ENCODE data around the gene TANGO6.
A peak's percentile ranks its signal among the peaks of the same experiment; 100 is the strongest.
"Not testable (repeated sequence)": the region's sequence is repeated elsewhere in the genome, so short reads cannot be mapped to it uniquely, and the experiment has no call there.

Gene TANGO6

DNA sequence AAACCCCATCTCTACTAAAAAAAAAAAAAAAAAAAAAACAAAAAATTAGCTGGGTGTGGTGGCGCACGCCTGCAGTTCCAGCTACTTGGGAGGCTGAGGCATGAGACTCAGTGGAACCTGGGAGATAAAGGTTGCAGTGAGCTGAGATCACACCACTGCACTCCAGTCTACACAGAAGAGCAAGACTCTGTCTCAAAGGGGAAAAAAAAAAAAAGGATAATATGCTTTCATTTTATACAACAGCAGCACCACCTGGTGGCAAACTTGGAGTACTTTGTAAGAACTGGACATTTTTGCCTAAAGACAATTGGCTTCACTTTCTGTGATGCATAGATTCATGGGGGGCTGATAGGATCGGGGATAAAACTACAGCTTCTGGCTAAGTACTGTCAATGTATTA is 280.6 kb downstream of the TANGO6 start:
- DNase-seq: peak; percentile 82

DNA sequence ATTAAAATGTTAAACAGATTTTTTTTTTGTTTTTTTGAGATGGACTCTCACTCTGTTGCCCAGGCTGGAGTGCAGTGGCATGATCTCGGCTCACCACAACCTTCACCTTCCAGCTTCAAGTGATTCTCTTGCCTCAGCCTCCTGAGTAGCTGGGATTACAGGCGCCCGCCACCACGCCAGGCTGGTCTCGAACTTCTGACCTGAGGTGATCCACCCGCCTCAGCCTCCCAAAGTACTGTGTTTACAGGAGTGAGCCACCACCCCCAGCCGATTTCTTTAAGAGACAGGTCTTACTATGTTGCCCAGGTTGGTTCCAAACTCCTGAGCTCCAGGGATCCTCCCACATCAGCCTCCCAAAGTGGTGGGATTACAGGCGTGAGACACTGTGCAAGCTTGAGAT is 281.1 kb downstream of the TANGO6 start:
- not testable (repeated sequence) for DNase-seq

GRCh38 chr16:69124961-69125360 is 281.6 kb downstream of the TANGO6 start:
- DNase-seq: not testable (repeated sequence)

GRCh38 chr16:69126221-69126620 is 282.9 kb downstream of the TANGO6 start:
- no peak for DNase-seq

- not testable (repeated sequence) for DNase-seq
Observed at GRCh38 chr16:69126801-69127200, 283.5 kb downstream of the TANGO6 start.

DNA sequence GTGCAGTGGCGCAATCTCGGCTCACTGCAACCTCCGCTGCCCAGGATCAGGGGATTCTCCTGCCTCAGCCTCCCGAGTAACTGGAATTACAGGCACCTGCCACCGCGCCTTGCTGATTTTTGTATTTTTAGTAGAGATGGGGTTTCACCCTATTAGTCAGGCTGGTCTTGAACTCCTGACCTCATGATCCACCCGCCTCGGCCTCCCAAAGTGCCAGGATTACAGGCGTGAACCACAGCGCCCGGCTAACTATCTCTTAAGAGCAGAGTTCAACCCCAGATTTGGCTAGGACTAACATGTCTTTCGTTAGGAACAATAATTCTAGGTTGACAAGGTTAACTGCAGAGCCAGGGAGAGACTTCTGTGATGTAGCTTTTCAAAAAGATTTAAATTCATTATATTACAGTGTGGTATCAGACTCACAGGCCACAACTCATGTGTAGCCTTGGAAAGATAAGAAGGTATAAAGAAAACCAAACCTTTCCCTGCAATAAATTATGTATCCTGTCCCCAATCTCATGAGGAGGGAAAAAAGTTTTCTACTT is 284.7 kb downstream of the TANGO6 start:
- no peak for DNase-seq

GRCh38 chr16:69130461-69130860 is 287.1 kb downstream of the TANGO6 start:
- DNase-seq: no peak

- DNase-seq: peak; percentile 59
Observed at GRCh38 chr16:69131167-69131838, 288.0 kb downstream of the TANGO6 start.

GRCh38 chr16:69131839-69132423 is 288.6 kb downstream of the TANGO6 start:
- DNase-seq: peak; percentile 86

GRCh38 chr16:69132424-69133252 is 289.3 kb downstream of the TANGO6 start, which contains the start of the genes CHTF8 and UTP4:
Gene CHTF8, minus strand, starts transcription at chr16:69132588. Its CDS starts 11,130 bp downstream, at chr16:69121458.
Gene UTP4, plus strand, starts transcription at chr16:69132649. Its CDS starts 811 bp downstream, at chr16:69133460.
- DNase-seq: peak; percentile 86

GRCh38 chr16:69133373-69133954 is 290.1 kb downstream of the TANGO6 start:
- DNase-seq: no peak

Measured in NCI-H2171 treated with DMSO at 0.1 percent for 48 hours (cell line).